HG03045 (cell line): ENCODE results near the gene FRMPD4.
"Not testable (repeated sequence)": the region's sequence is repeated elsewhere in the genome, so short reads cannot be mapped to it uniquely, and the experiment has no call there.

Experiments
- ATAC-seq: cut with Tn5 transposase; IDR thresholded peaks from one replicate; pipeline ENCODE4 v1.9.1; 2021; ENCODE audit warnings: mild to moderate bottlenecking, moderate library complexity; ENCODE audit not compliant: unreplicated experiment

Gene FRMPD4

DNA sequence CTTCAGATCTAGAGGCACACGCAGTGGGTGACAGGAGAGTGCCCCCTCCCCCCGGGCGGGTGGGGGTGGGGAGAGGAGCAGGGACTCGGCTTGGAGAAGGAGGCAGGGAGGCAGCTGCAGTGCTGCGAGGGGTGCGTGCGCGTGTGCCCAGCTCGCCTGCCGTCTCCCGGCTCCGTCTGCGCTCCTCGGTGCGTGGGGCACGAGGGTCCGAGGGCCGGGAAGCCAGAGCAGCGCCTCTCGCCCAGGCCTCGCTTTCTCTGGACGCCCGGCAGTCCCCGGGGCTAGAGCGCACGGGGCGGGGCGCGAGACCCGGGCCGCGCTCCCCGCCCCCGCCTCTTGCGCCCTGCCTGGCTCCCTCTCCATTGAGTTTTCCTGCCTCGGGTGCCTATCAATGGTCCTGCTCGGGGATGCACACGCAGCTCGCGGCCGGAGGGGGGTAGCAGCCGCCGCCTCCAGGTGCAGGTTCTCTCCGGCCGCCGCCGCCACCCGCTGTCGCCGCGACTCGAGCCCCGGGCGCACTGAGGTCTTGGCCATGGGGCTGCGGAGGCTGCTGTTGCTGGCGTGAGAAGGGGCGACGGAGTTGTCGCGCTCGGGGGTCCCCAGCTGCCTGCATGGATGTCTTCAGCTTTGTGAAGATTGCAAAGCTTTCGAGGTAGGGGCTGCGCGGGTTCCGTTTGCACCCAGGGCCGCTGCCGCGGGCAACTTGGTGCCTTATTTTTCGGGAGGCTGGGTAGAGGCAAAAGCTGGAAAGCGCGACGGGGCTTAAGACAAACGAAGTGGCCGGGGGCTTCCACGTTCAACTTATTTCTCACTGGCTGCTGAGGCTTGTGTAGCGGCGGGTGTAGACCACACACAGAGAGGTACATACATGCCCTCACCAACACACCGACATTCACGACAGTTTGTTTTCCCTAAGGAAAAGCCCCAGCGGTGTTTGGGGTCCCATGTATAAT is at the start of gene FRMPD4:
Gene FRMPD4, plus strand, starts transcription at position 113 of the 953 bp plus-strand sequence. Its CDS starts 499 bp downstream, at position 612.
- ATAC-seq, result no peak

DNA sequence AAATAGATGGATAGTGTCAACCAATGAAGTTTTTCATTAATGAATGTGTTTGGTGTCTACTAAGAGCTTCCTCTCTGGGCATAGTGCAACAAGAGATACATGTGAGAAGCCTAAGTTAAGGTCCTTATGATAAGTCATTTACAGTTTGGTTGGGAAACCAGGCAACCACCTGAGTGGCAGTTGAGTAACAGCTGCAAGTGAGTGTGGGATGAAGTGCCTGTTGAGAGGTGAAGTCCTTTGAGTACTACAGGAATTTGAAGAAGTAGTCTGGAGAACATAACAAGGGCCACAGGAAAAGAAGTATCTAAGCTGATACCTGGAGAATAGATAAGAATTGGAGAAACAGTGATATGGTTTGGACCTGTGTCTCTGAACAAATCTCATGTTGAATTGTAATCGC is 48.5 kb upstream of the FRMPD4 start:
- no peak for ATAC-seq

DNA sequence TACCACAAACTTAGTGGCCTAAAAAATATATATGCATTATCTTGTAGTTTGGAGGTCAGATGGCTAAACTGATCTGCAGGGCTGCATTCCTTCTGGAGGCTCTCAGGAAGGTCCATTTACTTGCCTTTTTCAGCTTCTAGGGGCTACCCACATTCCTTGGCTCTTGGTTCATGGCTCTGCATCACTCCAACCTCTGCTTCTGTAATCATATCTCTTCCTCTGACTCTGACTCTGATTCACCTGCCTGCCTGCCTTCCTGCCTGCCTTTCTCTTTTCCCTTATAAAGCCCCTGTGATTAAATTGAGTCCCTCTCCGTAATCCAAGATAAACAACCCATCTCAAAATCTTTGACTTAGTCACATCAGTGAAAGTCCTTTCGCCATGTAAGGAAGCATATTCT is 25.0 kb upstream of the FRMPD4 start:
- ATAC-seq, result no peak

DNA sequence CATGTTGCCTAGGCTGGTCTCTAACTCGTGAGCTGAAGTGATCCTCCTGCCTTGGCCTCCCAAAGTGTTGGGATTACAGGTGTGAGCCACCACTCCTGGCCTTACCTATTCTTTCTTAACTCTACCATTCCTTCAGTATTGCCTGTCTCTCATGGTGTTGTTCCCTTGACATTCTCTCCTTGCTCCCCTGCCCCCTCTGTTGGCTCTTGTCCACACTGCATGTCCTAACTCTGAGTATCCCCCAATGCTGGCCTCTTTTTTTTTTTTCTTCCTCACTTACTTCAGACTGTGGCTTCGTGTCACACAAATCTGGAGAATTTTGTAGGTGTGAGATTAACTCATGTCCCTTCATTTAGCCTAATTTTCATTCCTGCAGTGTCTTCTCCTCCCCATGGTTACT is 22.9 kb upstream of the FRMPD4 start:
- no peak for ATAC-seq

DNA sequence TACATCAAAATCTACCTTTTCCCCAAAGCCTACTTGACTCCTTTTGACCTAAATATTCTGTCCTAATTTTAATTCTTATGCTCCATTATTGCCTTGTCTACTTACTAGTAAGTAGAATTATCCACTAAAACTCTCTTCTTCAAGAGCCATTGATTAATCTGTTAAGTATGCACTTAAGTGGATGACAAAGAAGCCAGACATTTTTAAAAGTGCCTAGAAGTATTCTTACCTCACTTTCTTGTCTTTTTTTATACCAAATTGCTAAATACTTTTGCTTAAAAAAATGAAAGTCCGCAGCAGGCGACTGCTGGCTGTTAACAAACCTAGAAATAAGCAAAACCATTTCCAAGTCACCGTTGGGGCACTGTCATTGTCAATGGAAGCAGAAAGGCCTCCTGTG is 20.1 kb upstream of the FRMPD4 start:
- no peak for ATAC-seq

DNA sequence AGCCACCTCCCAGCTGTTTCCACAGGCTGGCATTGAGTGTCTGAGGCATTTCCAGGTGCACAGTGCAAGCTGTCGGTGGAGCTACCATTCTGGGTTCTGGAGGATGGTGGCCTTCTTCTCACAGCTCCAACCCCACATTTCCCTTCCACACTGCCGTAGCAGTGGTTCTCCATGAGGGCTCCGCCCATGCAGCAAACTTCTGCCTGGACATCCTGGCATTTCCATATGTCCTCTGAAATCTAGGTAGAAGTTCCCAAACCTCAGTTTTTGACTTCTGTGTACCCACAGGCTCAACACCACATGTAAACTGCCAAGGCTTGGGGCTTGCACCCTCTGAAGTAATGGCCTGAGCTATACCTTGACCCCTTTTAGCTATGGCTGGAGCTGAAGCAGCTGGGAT is 10.3 kb upstream of the FRMPD4 start:
- no peak for ATAC-seq

DNA sequence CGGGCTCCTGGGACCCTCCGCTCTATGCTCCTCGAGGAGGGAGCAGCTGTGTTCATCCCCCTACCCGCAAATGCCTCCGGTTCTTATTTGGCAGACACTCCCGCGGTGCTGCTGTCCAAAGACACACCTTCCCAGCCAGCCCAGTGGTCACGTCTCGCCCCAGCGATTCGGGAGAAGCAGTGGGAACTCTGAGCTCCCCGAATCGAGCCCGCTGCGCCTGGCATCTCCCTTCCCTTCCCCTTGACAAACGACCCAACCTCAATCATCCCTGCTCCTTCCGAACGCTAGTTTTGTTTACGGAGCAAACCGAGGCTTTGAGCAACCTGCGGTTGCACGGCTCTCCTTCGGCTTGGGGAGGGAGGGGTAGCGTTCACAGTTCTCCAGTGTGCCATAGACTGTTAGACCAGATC is 317 bp upstream of the FRMPD4 start:
- ATAC-seq, result no peak

DNA sequence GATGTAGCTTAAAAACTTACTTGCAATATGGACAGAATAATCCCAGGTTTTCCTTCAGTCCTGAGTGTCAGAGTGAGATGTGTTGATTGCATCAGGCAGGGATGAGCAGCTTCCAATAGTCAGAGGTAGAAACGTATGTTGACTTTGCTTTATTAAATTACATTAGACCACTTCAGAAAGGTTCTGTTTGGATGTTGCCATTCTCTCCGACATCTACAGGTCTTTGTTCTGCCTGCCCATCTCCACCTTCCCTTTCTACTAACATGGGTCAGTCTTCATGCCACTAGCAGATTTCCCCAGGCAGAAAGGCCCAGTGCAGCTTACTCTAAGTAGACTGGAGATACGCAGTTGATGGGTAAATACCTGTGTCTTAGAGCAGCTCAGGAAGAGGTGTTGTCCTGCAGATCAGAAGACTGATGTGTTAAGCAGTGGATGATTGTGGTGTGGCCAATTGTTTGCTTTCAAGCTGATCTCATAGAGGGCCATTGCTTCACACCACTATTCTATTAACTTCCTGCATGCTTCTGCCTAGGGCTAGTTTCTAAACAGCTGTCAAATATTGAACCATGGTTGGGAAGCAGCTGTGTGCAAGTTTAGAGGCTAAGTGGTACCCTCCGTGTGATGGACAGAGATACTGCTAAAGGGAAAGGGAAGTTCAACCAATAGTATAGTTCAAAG is 1.8 kb downstream of the FRMPD4 start:
- ATAC-seq, result no peak

DNA sequence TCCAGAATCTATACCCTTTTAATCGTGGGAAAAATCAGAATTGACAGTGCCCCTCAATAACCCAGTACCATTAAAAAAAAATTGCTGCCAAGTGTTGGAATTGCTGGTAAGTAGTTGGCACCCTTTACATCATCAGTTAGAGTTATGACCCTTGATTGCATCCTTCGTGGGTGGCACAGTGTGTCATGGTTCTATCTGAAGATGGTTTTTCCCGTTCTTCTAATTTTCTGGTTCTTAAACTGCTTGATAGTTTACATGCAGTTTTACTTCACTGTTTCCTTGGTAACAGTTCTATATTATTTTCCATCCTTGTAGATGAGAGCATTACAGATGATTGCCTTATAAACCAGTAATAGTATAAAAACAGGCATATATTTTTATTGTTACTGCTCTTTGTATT is 3.2 kb downstream of the FRMPD4 start:
- ATAC-seq, result no peak

DNA sequence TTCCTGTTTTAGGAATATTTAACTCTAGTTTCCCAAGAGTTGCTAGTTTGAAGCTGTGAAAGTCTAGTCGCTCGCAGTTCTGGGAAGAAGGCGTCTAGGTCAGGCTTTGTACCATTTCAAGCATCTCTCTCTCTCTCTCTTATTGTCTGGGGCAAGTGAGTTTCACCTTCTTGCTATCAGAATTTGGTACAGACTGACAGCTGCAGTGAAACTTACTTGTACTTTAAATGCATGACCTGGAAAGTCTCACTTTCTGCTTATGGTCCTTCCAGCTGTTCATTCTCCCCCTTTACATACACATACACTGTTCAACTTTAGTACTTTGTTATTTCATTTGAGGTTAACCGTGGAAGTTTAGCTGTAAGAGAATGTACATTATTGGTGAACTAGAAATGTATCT is 4.4 kb downstream of the FRMPD4 start:
- ATAC-seq, result no peak

DNA sequence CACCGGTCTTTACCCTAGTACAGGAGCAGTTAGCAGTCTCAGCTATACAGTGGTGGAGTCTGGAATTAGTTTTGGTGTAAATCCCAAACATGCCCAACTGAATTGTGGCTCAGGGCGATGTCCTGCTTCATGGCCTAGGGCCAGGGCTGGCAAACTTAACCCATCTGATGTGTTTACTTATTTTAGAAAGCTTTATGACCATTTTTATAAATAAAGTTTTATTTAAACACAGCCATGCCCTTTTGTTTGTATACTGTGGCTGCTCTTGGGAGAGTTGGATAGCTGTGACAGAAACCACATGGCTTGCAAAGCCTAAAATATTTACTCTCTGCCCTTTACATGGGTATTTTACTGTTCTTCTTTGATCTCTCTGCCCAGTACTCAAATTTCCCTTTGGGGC is 7.1 kb downstream of the FRMPD4 start:
- ATAC-seq, result no peak

DNA sequence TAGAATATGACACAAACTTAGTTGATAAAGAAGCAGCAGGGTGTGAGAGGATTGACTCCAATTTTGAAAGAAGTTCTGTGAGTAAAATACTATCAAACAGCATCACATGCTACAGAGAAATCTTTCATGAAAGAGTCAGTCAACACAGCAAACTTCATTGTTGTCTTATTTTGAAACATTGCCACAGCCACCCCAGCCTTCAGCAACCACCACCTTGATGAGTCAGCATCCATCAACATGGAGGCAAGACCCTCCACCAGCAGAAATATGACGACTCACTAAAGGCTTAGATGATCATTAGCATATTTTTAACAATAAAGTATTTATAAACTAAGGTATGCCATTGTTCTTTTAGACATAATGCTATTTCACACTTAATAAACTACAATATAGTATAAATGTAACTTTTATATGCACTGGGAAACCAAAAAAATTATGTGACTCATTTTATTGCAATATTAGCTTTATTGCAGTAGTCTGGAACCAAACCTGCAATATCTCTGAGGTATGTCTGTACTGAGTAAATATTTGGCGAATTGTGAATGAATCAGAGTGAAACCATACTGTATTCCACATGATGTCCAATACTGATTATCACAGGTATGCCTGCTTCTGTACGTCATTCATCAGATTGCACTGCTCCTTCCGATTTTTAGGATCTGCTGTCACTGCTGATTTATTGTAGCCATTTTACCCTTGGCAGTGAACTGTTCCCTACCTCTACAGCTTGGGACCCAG is 11.6 kb downstream of the FRMPD4 start:
- ATAC-seq, result no peak

DNA sequence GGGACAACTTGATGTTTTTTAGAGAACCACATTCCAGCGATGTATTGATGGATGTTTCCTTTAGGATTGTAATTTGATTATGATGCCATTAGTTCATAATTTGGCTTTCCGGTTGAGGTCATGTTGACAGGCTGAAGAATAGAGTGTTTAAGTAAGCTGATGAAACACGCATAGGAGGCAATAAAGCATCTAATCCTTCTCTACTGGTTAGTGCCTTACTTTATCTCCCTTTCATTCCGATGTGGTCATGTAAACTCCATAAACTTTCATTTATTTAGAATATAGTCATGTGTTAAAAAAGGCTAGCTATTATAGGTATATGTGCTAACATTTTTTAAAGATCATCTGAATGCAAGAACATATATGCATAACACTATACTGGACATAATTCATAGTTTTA is 15.0 kb downstream of the FRMPD4 start:
- ATAC-seq, result no peak

DNA sequence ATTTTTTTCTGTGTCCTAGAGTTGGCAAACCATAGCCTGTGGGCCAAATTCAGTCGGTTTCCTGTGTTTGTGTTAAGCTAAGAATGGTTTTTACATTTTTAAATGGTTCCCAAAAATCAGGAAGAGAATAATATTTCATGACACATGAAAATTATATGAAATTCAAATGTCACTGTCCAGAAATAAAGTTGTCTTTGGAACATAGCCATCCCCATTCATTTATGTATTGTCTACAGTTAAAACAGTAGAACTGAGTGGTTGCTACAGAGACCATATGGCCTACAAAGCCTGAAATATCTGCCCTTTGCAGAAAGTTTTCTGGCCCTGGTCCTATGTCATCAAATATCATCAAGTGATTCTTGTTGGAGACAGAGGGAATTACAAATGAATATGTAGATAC is 15.5 kb downstream of the FRMPD4 start:
- ATAC-seq, result no peak

DNA sequence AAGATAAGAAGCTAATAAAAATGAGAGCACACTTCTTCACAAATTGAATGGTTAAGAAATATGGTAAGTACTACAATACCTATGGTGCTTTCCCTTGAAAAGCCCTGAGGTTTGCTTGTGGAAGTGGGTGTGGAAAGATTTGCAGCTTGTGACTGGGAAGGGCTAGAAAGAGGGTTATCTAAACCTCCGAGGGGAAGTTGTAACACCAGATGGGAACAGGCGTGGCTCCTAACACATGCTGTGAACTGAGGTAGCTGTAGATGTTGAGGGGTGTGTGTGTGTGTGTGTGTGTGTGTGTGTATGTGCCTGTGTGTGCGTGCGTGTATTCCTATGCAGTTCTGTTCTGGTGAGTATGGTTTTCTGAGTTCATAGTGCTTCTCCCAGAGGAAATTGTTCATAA is 21.5 kb downstream of the FRMPD4 start:
- ATAC-seq, result no peak

DNA sequence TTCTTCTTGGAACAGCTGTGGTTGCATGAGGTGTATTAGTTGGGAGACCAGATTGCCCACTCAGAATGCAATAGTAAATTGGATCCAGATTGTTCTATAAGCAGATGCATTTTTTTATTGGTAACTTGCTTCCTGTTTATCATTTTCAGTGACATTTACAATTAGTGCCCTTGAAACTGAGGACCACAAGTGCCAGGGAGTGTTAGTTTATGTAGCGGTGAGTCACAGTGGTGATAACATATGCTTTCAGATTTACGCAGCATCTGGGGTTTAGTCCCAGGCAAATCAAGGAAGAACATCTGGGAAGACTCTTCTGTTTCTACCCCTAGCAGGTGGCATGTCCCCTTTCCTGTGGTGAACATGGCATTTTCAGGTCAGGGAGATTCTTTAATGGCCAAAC is 24.1 kb downstream of the FRMPD4 start:
- no peak for ATAC-seq

DNA sequence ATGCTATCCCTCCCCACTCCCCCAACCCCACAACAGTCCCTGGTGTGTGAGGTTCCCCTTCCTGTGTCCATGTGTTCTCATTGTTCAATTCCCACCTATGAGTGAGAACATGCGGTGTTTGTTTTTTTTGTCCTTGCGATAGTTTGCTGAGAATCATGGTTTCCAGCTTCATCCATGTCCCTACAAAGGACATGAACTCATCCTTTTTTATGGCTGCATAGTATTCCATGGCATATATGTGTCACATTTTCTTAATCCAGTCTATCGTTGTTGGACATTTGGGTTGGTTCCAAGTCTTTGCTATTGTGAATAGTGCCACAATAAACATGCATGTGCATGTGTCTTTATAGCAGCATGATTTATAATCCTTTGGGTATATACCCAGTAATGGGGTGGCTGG is 25.9 kb downstream of the FRMPD4 start:
- not testable (repeated sequence) for ATAC-seq

DNA sequence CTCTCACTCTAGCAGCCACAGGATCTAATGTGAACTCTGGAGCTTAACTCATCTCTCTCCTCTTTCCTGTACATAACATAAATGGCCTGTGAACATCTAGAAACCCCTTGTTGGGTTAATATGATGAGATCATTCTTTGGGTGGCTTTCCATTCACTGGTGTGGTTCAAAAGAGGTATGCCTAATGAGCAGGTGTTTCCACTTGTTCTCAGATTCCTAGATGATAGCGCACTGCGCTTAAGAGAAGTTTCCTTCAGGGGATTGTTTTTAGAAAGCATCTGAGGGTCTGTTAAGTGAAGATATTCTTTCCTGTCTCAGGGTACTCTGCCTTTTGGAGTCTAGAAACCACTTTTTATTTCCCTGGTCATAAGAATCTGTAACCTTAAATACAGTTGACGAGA is 32.5 kb downstream of the FRMPD4 start:
- no peak for ATAC-seq

DNA sequence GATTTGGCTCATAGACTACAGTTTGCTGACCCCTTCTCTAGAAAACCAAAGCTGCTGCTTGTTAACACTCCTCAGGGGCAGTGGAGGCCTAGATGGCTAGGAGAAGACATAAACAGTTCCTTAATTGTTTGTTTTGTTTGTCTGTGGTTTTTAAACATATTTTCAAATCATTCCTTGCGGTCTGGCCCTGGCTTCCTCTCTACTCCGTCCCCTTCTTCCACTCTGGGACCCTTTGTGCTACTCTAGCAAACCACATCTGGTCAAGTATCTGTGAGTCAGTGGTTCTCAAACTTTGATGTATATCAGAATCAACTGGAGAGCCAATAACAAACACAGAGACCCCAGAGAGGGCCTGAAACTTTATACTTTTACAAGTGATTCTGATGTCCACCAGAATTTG is 36.1 kb downstream of the FRMPD4 start:
- ATAC-seq, result no peak

DNA sequence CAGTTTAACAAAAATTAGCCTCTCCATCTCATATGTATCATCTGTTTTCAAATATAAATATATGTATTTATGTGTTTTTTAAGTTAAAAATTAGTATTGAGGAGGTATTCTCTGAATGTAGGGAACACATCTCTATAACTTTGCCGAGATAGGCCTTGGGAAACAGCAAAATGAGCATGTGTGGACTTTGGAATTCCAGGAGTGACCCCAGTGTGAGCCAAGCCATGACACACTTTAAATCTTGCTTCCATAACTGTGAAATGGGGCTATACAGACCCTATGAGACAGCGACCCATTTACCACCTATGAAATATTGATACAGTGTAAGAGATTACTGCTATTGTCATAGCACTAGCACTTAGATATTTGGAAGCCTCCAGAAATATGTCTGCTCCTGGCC is 58.8 kb downstream of the FRMPD4 start:
- no peak for ATAC-seq

DNA sequence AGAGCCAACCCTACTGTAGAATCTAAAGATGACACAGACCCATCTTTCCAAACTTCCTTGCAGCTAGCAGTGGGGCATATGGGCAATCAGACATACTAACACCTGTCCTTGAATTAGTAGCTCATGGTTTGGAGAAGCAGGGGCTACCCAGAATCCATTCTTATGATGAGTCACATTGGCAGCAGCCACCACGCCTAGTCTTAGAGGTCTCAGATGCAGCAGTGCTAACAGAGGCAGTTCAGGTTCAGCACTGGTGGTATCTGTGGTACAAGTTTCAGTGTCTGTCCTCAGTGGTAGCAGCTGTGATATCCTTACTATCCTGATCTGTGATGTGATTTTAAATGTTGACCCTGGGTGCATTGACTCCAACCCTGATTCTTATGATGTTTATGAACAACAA is 68.1 kb downstream of the FRMPD4 start:
- ATAC-seq, result no peak
